GM18867 (cell line): ENCODE measurements around the gene DCP1A.
"Not testable (repeated sequence)": the region's sequence is repeated elsewhere in the genome, so short reads cannot be mapped to it uniquely, and the experiment has no call there.

ENCODE experiments used
- ATAC-seq: cut with Tn5 transposase; IDR thresholded peaks from one replicate; pipeline ENCODE4 v1.9.1; 2021; ENCODE audit warnings: mild to moderate bottlenecking, moderate library complexity; ENCODE audit not compliant: unreplicated experiment

The DCP1A gene

GRCh38 chr3:53329897-53330296 lies 17.4 kb downstream of the DCP1A start:
- ATAC-seq: no peak

- no peak for ATAC-seq
Measured at GRCh38 chr3:53328746-53329145, 18.6 kb downstream of the DCP1A start.

- not testable (repeated sequence) for ATAC-seq
Measured at GRCh38 chr3:53327986-53328385, 19.4 kb downstream of the DCP1A start.

- no peak for ATAC-seq
Measured at GRCh38 chr3:53324105-53324504, 23.2 kb downstream of the DCP1A start.

- no peak for ATAC-seq
Measured at GRCh38 chr3:53320697-53321096, 26.6 kb downstream of the DCP1A start.

- ATAC-seq: no peak
Measured at GRCh38 chr3:53318522-53318921, 28.8 kb downstream of the DCP1A start.

- no peak for ATAC-seq
Measured at GRCh38 chr3:53312832-53313231, 34.5 kb downstream of the DCP1A start.

GRCh38 chr3:53311882-53312281 lies 35.5 kb downstream of the DCP1A start:
- ATAC-seq: no peak

- no peak for ATAC-seq
Measured at GRCh38 chr3:53303957-53304356, 43.4 kb downstream of the DCP1A start.

GRCh38 chr3:53303549-53303948 lies 43.8 kb downstream of the DCP1A start:
- ATAC-seq: no peak

GRCh38 chr3:53300826-53301225 lies 46.5 kb downstream of the DCP1A start:
- no peak for ATAC-seq

- ATAC-seq: not testable (repeated sequence)
Measured at GRCh38 chr3:53299611-53300023, 47.7 kb downstream of the DCP1A start.

- no peak for ATAC-seq
Measured at GRCh38 chr3:53295410-53295809, 51.9 kb downstream of the DCP1A start.

- ATAC-seq: no peak
Measured at GRCh38 chr3:53293867-53294266, 53.5 kb downstream of the DCP1A start.

- no peak for ATAC-seq
Measured at GRCh38 chr3:53288214-53288613, 59.1 kb downstream of the DCP1A start.

GRCh38 chr3:53287131-53287629 lies 60.2 kb downstream of the DCP1A start:
- no peak for ATAC-seq

- no peak for ATAC-seq
Measured at GRCh38 chr3:53286727-53287126, 60.6 kb downstream of the DCP1A start.

- ATAC-seq: no peak
Measured at GRCh38 chr3:53282581-53282980, 64.8 kb downstream of the DCP1A start.

- no peak for ATAC-seq
Measured at GRCh38 chr3:53278667-53279066, 68.7 kb downstream of the DCP1A start.

- ATAC-seq: no peak
Measured at GRCh38 chr3:53274938-53275605, 72.3 kb downstream of the DCP1A start.

- no peak for ATAC-seq
Measured at GRCh38 chr3:53273146-53273670, 74.1 kb downstream of the DCP1A start.
